Articular chondrocyte of knee joint (primary cell): ENCODE measurements around the gene STBD1. TPM values are rescaled to one million over a fixed set of nuclear protein-coding genes. Genes with fewer than 3 reads are reported as not detected.

ENCODE experiments used
- small RNA-seq: library from RNA; depleted of rRNA; stranded (forward); fragments of <200 nt; gene quantifications from one replicate; pipeline ENCODE3, GENCODE V24; 2012
- total RNA-seq: library from RNA; depleted of rRNA; stranded (reverse); fragments of >200 nt; gene quantifications from 2 replicates; pipeline ENCODE4 v1.2.3, GENCODE V29; 2012

Gene STBD1
- 10.3 TPM in 2 replicates for total RNA-seq

DNA sequence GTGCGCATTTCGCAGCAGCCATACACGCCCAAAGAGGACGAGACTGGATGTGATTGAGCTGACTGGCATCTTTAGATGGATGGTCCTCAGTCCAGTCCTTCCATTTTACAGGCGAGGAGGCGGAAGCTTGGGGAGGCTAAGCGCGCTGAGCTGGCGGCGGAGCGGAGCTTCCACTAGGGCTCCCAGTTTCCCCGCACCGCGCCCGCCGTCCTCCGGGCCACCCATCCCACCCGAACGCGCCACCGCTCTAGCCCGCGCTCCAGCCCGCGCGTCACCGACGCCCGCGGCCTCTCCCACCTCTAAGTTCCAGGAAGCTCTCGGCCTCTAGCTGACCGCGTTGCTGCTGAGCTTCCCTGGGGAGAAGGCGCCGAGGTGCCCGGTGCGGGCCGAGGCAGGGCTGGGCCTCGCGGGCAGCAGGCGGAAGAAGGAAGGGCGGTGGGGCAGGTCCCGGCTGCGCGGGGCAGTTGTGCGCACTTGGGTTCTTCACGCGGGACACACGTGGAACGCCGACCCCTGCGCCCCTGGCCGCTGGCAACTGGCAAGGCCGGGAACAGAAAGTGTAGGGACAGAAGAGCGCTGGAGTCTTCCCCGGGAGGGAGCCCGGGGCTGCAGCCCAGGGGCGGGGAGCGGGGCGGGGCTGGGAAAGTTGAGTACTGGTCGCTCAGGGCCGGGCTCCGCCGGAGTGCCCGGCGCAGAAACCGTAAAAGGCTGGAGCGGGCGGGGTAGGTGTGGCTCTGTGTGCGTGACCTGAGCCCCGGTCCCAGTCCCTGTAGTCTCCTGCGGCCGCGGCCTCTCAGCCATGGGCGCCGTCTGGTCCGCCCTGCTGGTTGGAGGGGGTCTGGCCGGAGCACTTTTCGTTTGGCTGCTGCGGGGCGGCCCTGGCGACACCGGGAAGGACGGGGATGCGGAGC lies at the start of gene STBD1:
Gene STBD1, plus strand, starts transcription at position 763 of the 911 bp plus-strand sequence. Its CDS starts 37 bp downstream, at position 800.

Small RNA genes lying within 50 kb of the gene (small RNA-seq; reads per million reads assigned to genes)
- gene RNU6-1000P = not detected

Other genes starting within 250 kb of the STBD1 start
- gene ART3, start 232.0 kb upstream of the STBD1 start, total RNA-seq = not detected in 2 replicates
- gene NUP54, start 158.3 kb upstream of the STBD1 start, total RNA-seq = 58.3 and 59.0 TPM in 2 replicates
- gene SCARB2, start 92.9 kb upstream of the STBD1 start, total RNA-seq = 299 and 305 TPM in 2 replicates
- gene FAM47E, start 55.0 kb upstream of the STBD1 start, total RNA-seq = 5.1 and 6.1 TPM in 2 replicates
- 6.7 and 6.9 TPM in 2 replicates for gene CCDC158, start 114.4 kb downstream of the STBD1 start, total RNA-seq
- gene SHROOM3, start 128.5 kb downstream of the STBD1 start, total RNA-seq = 18.3 and 18.4 TPM in 2 replicates